ENCODE data around the gene PIP4K2A. TPM values are rescaled to one million over a fixed set of nuclear protein-coding genes. Genes with fewer than 3 reads are reported as not detected.

The PIP4K2A gene
- total and polyA plus RNA-seq, 12 donors: 12.3 to 70.6 (median 28.5) TPM

GRCh38 chr10:22626784-22627183 lies 87.6 kb downstream of the PIP4K2A start:
- Histone ChIP-seq H3K27ac (no peak overlapping the region), H3K4me1 (replicated peaks in 1 of 2) (peaks cover 0 to 55% of the 10 kb centered on the region in 2 donors), H3K36me3 (replicated peaks in 1 of 2) (no peaks in the 10 kb centered on the region), H3K4me3 (no peak overlapping the region), H3K27me3 (no peaks in the 10 kb centered on the region), H3K9me3 (replicated peaks in 1 of 3) (no peaks in the 10 kb centered on the region)
- TF ChIP-seq POLR2A (IDR thresholded peaks at IDR 0.05) (no peak), CTCF (IDR thresholded peaks at IDR 0.05) (no peak)
- intact Hi-C loops (cut with DNase I): no loop called here
- WGBS, 4 donors: 80 to 85% (median 84%) methylated on average over 2 of the region's 2 CpGs
- no peak for DNase-seq

- H3K27me3 ChIP-seq: no peaks in the 10 kb centered on the region
- no peak for DNase-seq
- intact Hi-C loops (cut with DNase I): no loop called here
- H3K36me3 ChIP-seq (replicated peaks in 1 of 2): no peaks in the 10 kb centered on the region
- no peak for TF ChIP-seq POLR2A (IDR thresholded peaks at IDR 0.05)
- no peak for TF ChIP-seq CTCF (IDR thresholded peaks at IDR 0.05)
- H3K9me3 ChIP-seq (replicated peaks in 1 of 3): no peaks in the 10 kb centered on the region
- no peak overlapping the region for H3K4me3 ChIP-seq
- peak overlapping the region in 1 of 5 donors; percentile 0 for H3K27ac ChIP-seq
- peaks cover 5 to 65% of the 10 kb centered on the region in 2 donors for H3K4me1 ChIP-seq (replicated peaks in 1 of 2)
- 83 to 89% (median 85%) methylated on average over 9 of the region's 9 CpGs for WGBS, 4 donors
Observed at GRCh38 chr10:22625516-22626290, 88.7 kb downstream of the PIP4K2A start.

- no peaks in the 10 kb centered on the region for H3K36me3 ChIP-seq (replicated peaks in 1 of 2)
- no peaks in the 10 kb centered on the region for H3K9me3 ChIP-seq (replicated peaks in 1 of 3)
- no peak for TF ChIP-seq CTCF (IDR thresholded peaks at IDR 0.05)
- TF ChIP-seq POLR2A (IDR thresholded peaks at IDR 0.05): no peak
- no peaks in the 10 kb centered on the region for H3K27me3 ChIP-seq
- DNase-seq: no peak
- intact Hi-C loops (cut with DNase I): no loop called here
- H3K4me3 ChIP-seq: no peak overlapping the region
- WGBS, 4 donors: 60 to 73% (median 69%) methylated on average over 3 of the region's 3 CpGs
- peak overlapping the region in 1 of 5 donors; percentile 46 for H3K27ac ChIP-seq
- peaks cover 12 to 67% of the 10 kb centered on the region in 2 donors for H3K4me1 ChIP-seq (replicated peaks in 1 of 2)
Observed at GRCh38 chr10:22624287-22624738, 90.1 kb downstream of the PIP4K2A start.

- Histone ChIP-seq H3K27ac (peak overlapping the region in 1 of 5 donors; percentile 46), H3K27me3 (no peaks in the 10 kb centered on the region), H3K4me3 (no peak overlapping the region), H3K4me1 (replicated peaks in 1 of 2) (peaks cover 17 to 69% of the 10 kb centered on the region in 2 donors), H3K36me3 (replicated peaks in 1 of 2) (no peaks in the 10 kb centered on the region), H3K9me3 (replicated peaks in 1 of 3) (no peaks in the 10 kb centered on the region)
- 84 to 94% (median 90%) methylated on average over 4 of the region's 4 CpGs for WGBS, 4 donors
- intact Hi-C loops (cut with DNase I): no loop called here
- TF ChIP-seq POLR2A (IDR thresholded peaks at IDR 0.05) (no peak), CTCF (IDR thresholded peaks at IDR 0.05) (no peak)
- peak in 1 of 7 donors; percentile 45 for DNase-seq
Observed at GRCh38 chr10:22623633-22624253, 90.6 kb downstream of the PIP4K2A start.
